HG03521 (cell line): ENCODE data around the gene RETREG1.
A peak's percentile ranks its signal among the peaks of the same experiment; 100 is the strongest.
"Not testable (repeated sequence)": the region's sequence is repeated elsewhere in the genome, so short reads cannot be mapped to it uniquely, and the experiment has no call there.

Experiments
- ATAC-seq: cut with Tn5 transposase; IDR thresholded peaks from one replicate; pipeline ENCODE4 v1.9.1; 2021; ENCODE audit warnings: mild to moderate bottlenecking, moderate library complexity; ENCODE audit not compliant: unreplicated experiment

RETREG1 gene

DNA sequence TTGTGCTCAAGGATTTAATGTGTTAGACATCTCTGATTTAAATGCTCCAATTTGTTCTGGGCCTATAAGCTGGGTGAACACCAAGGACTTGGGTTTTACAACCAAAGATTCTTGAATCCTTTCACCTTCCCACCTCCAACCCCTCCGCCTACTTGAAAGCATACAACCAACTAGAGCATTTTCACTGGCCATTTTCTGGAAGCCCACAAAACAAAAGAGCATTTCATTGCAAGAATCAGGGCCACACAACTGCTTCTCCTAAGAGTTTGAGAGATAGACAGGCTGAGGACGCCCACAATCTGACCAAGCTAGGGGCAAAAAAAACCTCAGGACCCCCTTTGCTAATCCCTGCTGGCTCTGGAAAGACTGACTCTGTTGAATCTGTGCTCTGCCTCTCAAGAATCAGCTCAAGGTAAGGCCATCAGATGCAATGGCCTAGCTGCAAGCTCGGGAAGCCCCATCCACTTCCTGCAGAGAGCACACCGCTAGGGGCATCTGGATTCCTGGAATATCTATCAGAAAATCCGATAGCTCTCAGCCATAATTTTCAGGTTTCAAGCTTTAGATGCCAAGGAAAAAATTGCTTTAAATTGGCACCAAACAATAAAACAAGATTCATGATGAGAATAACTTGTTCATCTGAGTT lies 57.7 kb downstream of the RETREG1 start:
- no peak for ATAC-seq

DNA sequence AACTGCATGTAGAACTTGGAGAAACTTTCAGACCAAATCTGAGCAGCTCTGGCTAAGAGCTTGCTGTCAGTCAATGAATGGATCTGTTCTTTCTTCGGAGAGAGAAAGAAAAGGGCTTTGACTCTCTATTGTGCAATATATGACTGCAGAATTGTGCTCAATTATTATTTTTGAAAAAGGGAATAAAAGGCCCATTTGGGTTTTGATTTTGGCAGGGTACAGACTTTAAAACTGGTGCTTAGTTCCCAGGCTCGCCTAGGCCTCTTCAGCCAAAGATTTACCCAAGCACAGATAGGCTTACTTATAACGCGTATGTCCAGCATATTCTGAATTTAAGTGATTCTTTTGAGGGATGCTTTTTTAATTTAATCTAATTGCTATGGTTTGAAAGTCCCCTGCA lies 59.3 kb downstream of the RETREG1 start:
- ATAC-seq = no peak

- ATAC-seq = no peak
These were observed 62.7 kb downstream of the RETREG1 start for GRCh38 chr5:16554110-16554509.

DNA sequence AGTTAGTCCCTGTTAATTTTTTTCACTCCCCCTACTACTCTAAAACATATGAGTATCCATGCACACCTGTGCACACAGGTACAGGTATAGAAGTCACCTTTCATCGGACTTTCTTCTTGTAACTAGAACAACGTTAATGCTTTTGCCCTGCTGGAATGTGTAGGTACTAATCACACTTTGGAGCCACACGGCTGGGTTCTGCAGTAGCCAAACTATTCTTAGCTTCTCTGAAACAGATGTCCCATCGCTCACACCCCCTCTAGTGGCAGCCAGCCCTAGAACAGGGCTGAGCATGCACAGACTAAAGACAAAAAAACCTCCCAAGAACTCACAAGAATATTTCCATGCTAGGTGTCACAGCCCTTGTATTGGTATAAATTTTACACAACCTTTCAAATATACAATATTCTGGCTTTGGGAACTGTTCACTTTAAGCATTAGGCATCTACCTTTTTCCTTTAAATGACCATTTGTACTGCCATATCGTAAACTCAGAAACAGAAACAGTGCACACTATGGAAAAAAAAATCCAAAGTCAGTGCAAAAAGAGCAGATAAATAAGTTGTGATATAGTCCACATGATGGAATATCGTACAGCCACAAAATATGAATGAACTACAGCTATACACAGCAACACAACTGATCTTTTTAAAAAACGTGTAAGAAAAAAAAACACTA lies 64.0 kb downstream of the RETREG1 start:
- ATAC-seq = peak; percentile 84

- ATAC-seq = no peak
These were observed 65.2 kb downstream of the RETREG1 start for GRCh38 chr5:16551628-16552027.

GRCh38 chr5:16550316-16550952 lies 66.4 kb downstream of the RETREG1 start:
- ATAC-seq = peak; percentile 73

DNA sequence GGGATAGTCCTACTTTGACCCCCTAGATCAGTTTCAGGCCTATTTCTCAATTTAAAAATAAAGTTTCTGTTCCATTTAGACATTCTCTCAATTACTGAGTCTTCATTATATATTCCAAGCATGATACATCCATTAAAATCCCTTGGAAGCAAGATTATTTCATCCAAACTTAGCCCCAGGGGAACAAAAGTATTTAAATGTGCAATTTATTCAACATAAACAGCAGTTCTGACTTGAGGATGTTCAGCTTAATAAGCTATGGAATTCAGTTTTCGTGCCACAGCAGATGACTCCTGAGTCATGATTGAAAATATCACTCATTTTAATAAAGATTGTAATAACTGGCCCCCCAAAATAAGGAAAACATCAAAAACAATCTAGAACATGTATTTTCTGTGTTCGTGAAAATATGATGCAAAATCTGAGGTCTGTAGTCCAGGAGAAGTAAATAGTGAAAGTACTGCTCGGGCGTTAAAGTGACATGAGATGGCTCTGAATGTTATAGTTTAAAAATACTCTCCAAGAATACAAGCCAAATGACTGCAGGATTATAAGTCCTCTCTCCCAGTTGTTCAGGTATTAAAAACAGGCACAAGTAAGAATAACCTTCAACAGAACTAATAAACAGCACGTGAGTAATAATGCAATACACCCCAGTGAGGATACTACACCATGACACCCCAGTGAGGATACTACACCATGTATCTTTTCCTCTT lies 67.1 kb downstream of the RETREG1 start:
- no peak for ATAC-seq

DNA sequence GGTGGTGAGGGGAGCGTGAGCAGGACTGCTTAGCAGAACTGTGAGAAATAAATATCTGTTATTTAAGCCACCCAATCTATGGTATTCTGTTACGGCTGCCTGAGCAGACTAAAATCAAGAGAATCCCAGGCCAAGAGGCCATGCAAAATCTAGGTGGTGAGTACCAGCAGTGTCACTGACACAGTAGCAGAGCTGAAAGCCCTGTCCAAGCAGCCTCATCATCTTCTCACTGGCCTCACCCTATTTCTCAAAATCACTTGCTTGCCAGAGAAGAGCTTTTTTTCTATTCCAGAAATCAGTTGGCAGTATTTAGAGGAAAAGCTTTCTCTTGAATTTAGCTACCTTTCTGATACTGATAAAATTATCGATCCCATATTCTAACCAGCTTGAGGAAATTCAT lies 68.0 kb downstream of the RETREG1 start:
- ATAC-seq = no peak

- no peak for ATAC-seq
These were observed 68.7 kb downstream of the RETREG1 start for GRCh38 chr5:16548115-16548514.

- no peak for ATAC-seq
These were observed 69.5 kb downstream of the RETREG1 start for GRCh38 chr5:16547200-16547842.

DNA sequence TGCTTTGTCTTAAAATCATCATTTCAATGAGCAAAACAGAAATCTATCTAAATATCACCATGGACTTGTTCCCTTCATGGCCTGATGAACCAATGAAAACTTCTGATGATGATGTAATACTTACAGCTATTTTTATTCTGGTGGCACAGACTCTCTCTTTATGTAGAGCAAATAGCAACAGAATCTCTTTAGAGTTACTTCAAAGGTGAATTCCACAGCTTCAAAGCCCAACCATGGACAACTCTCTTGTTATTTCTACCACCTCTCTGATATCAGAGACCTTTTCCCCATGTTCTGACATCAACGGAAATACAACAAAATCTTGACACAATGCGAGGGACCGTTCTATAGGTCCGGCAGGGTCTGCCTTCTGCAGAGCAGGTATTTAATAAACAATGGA lies 70.1 kb downstream of the RETREG1 start:
- ATAC-seq = no peak

GRCh38 chr5:16544607-16545374 lies 72.0 kb downstream of the RETREG1 start:
- no peak for ATAC-seq

GRCh38 chr5:16543206-16543605 lies 73.6 kb downstream of the RETREG1 start:
- ATAC-seq = not testable (repeated sequence)

- no peak for ATAC-seq
These were observed 74.6 kb downstream of the RETREG1 start for GRCh38 chr5:16542236-16542635.

DNA sequence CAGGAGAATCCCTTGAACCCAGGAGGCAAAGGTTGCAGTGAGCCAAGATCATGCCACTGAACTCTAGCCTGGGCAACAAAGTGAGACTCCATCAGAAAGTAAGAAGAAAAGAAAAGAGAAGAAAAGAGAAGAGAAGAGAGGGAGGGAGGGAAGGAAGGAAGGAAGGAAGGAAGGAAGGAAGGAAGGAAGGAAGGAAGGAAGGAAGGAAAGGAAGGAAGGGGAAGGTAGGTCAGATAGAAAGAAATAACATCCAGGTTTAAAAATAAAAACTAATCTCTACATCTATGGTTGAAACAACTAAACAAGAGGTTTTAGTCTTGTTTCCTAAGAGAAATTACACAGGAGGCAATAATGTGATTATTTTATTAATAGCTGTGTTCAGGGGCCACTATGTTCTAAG lies 75.2 kb downstream of the RETREG1 start:
- not testable (repeated sequence) for ATAC-seq

DNA sequence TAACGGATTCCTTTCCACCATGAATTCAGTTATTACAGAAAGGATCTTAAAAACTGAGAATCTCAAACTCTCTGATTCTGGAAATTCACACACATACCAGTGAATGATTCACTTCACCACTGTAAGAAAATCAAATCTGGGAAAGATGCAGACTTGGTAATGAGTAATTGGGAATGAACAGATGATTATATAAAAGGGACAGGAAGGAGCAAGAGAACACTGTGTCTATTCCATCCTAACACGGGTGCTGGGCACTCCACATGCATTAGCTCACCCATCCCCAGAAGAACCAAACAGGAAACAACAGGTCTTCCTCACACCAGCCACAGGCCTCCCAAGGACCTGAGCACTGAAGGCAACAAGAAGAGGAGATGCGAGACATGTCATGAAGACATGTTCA lies 76.4 kb downstream of the RETREG1 start:
- ATAC-seq = no peak

- ATAC-seq = no peak
These were observed 77.6 kb downstream of the RETREG1 start for GRCh38 chr5:16539169-16539666.

- ATAC-seq = no peak
These were observed 78.8 kb downstream of the RETREG1 start for GRCh38 chr5:16538006-16538405.

DNA sequence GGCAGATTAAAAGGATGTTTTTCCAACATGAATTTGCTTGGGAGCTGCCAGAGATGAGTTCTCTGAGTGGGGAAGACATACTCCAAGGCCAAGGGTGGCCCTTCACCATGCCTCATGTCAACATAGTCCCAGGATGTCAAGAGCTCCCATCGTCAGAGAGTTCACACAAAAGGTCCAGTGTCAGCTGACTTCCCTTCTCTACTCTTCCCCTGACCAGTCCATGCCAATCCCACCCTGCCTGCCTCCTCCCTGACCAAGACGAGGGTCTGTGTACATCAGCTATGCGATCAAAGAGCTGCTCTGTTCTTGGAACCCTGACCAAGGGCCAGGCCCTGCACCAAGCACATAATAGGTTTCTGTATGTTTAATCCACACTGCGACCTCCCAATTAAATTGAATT lies 80.0 kb downstream of the RETREG1 start:
- ATAC-seq = no peak

- ATAC-seq = no peak
These were observed 80.6 kb downstream of the RETREG1 start for GRCh38 chr5:16536246-16536645.
